MM.1S (cell line): ENCODE results near the gene SMG6.

Experiments used
- DNase-seq: peaks from one replicate; pipeline ENCODE4 v3.0.0-alpha.2; 2015
- H2AFZ ChIP-seq: fragments of 300-600 bp; sonication (generic); 2 replicates; pipeline ENCODE4 v1.6.0; 2016; ENCODE audit warnings: antibody characterized with exemption, low read length
- H3F3A ChIP-seq: fragments of 300-600 bp; sonication (generic); 2 replicates; pipeline ENCODE4 v1.6.1; 2016; ENCODE audit warnings: mild to moderate bottlenecking, antibody characterized with exemption, low read length, moderate library complexity, mixed read lengths; ENCODE audit not compliant: insufficient read depth
- H3K27ac ChIP-seq: fragments of 300-600 bp; sonication (generic); 2 replicates; pipeline ENCODE4 v1.5.1; 2016; ENCODE audit warnings: mild to moderate bottlenecking, low read length
- H3K27me3 ChIP-seq: fragments of 300-600 bp; sonication (generic); replicated peaks from 2 replicates; pipeline ENCODE4 v1.6.0; 2016; ENCODE audit warnings: low read length; ENCODE audit not compliant: insufficient read depth
- H3K36me3 ChIP-seq: fragments of 300-600 bp; sonication (generic); replicated peaks from 2 replicates; pipeline ENCODE4 v1.6.1; 2016; ENCODE audit warnings: mild to moderate bottlenecking, low read length, mixed read lengths; ENCODE audit not compliant: insufficient read depth
- H3K4me1 ChIP-seq: fragments of 300-600 bp; sonication (generic); 2 replicates; pipeline ENCODE4 v1.6.1; 2016; ENCODE audit warnings: low read length, mixed read lengths
- H3K4me2 ChIP-seq: fragments of 300-600 bp; sonication (generic); 2 replicates; pipeline ENCODE4 v1.6.0; 2016; ENCODE audit warnings: low read depth, low read length
- H3K4me3 ChIP-seq: fragments of 300-600 bp; sonication (generic); 2 replicates; pipeline ENCODE4 v1.5.1; 2016; ENCODE audit warnings: low read length, mixed read lengths
- H3K79me2 ChIP-seq: fragments of 300-600 bp; sonication (generic); 2 replicates; pipeline ENCODE4 v1.6.1; 2016; ENCODE audit warnings: mixed run types, low read length, mixed read lengths
- H3K9ac ChIP-seq: fragments of 300-600 bp; sonication (generic); 2 replicates; pipeline ENCODE4 v1.6.1; 2016; ENCODE audit warnings: low read length, mixed read lengths
- H3K9me2 ChIP-seq: fragments of 300-600 bp; sonication (generic); replicated peaks from 2 replicates; pipeline ENCODE4 v1.6.1; 2016; ENCODE audit warnings: mild to moderate bottlenecking, low read length, mixed read lengths; ENCODE audit not compliant: insufficient read depth
- H3K9me3 ChIP-seq: fragments of 300-600 bp; sonication (generic); replicated peaks from 2 replicates; pipeline ENCODE4 v1.6.1; 2016; ENCODE audit warnings: mild to moderate bottlenecking, low read length, mixed read lengths; ENCODE audit not compliant: insufficient read depth
- H4K20me1 ChIP-seq: fragments of 300-600 bp; sonication (generic); 2 replicates; pipeline ENCODE4 v1.6.1; 2016; ENCODE audit warnings: mild to moderate bottlenecking, low read length, moderate library complexity, mixed read lengths; ENCODE audit not compliant: insufficient read depth
- EZH2 ChIP-seq: fragments of 300-600 bp; sonication (generic); optimal IDR thresholded peaks from 2 replicates; pipeline ENCODE3; 2017; ENCODE audit warnings: low read depth, mild to moderate bottlenecking, antibody characterized with exemption, low read length, mixed read lengths
- EZH2phosphoT487 ChIP-seq: fragments of 300-600 bp; sonication (generic); IDR thresholded peaks from 2 replicates; pipeline ENCODE4 v1.6.1; 2018; ENCODE audit warnings: antibody characterized with exemption, low read length
- TF ChIP-seq, protein P1 (sequence below): fragments of 300-600 bp; sonication (generic); IDR thresholded peaks from 2 replicates; pipeline ENCODE4 v1.5.1; 2016; ENCODE audit warnings: antibody characterized with exemption, low read length, mixed read lengths

Gene SMG6

DNA sequence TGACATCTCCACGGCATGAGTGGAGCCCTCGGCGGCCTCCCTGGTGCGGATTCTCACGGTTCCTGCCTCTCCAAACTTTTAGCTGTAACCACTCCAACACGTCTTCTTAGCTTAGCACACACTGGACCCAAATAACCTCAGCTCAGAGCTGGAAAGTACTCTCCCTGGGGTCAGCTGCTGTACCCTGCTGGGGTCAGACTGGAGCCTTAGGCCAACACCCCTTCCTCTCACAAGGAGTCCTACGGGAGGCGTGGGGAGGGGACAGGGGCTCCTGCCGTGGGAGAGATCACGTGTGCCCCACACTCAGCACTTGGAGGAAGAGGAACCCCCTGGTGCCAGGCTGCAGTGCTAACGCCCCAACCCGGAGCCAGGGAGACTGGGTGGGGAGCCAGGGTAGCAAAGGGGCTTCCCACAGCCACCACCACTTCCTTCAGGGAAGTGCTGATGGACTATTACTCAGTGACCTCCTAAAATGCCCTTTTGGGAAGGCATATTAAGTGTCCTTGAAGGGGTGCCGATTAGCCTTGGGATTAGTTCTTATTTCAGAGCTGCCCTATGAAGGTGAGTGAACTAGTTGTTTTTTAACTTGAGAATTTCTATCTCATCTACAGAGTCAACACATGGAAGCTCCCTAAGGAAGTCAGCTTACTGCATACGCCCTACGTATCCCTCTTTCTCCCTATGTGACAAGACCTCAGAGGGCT, 124.6 kb downstream of the SMG6 start:
- H3K27ac ChIP-seq = no peak overlapping the region
- H3K27me3 ChIP-seq = no peaks in the 10 kb centered on the region
- TF ChIP-seq EZH2 = no peak
- no peak for TF ChIP-seq EZH2phosphoT487
- TF ChIP-seq, protein P1, sequence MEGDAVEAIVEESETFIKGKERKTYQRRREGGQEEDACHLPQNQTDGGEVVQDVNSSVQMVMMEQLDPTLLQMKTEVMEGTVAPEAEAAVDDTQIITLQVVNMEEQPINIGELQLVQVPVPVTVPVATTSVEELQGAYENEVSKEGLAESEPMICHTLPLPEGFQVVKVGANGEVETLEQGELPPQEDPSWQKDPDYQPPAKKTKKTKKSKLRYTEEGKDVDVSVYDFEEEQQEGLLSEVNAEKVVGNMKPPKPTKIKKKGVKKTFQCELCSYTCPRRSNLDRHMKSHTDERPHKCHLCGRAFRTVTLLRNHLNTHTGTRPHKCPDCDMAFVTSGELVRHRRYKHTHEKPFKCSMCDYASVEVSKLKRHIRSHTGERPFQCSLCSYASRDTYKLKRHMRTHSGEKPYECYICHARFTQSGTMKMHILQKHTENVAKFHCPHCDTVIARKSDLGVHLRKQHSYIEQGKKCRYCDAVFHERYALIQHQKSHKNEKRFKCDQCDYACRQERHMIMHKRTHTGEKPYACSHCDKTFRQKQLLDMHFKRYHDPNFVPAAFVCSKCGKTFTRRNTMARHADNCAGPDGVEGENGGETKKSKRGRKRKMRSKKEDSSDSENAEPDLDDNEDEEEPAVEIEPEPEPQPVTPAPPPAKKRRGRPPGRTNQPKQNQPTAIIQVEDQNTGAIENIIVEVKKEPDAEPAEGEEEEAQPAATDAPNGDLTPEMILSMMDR = no peak
- no peaks in the 10 kb centered on the region for H3K4me1 ChIP-seq
- H3K9me2 ChIP-seq = no peaks in the 10 kb centered on the region
- no peak overlapping the region for H3K4me2 ChIP-seq
- H3F3A ChIP-seq = no peaks in the 10 kb centered on the region
- no peak overlapping the region for H3K9ac ChIP-seq
- no peak overlapping the region for H2AFZ ChIP-seq
- H3K9me3 ChIP-seq = no peaks in the 10 kb centered on the region
- DNase-seq = no peak
- no peaks in the 10 kb centered on the region for H3K36me3 ChIP-seq
- no peaks in the 10 kb centered on the region for H4K20me1 ChIP-seq
- no peak overlapping the region for H3K4me3 ChIP-seq
- no peaks in the 10 kb centered on the region for H3K79me2 ChIP-seq

DNA sequence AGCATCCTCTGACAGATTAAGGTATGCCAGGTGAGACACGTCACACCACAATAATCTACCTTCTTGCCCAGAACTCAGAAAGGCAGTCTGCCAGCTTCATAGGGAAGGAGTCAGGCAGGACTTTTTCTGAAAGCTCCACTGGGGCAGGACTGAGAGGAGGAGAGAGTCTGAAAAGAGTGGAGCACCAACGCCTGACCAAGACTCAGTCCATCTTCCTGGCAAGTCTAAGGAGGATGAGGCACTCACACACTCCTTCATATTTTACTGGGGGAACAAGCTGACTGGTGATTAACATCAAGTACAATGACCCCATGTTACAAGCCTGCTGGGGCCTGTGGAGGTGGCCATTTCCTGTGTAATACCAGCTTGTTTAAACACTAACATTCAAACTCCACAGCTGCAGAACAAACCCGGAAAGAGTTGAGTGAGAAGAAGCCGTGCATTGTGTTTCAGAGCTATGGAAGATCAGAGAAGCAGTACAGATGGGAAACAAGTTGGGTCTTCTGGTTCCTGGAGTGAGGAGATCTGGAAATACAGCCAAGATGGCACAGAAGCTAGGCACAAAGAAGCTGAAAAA, 126.3 kb downstream of the SMG6 start:
- Histone ChIP-seq H3K27me3 (no peaks in the 10 kb centered on the region), H2AFZ (no peak overlapping the region), H4K20me1 (no peaks in the 10 kb centered on the region), H3K79me2 (no peaks in the 10 kb centered on the region), H3K4me2 (no peak overlapping the region), H3F3A (no peaks in the 10 kb centered on the region), H3K9me3 (no peaks in the 10 kb centered on the region), H3K4me1 (no peaks in the 10 kb centered on the region), H3K4me3 (no peak overlapping the region), H3K9me2 (no peaks in the 10 kb centered on the region), H3K9ac (no peak overlapping the region), H3K36me3 (no peaks in the 10 kb centered on the region), H3K27ac (no peak overlapping the region)
- no peak for DNase-seq
- TF ChIP-seq, protein P1 = no peak
- TF ChIP-seq EZH2phosphoT487 (no peak), EZH2 (no peak)

DNA sequence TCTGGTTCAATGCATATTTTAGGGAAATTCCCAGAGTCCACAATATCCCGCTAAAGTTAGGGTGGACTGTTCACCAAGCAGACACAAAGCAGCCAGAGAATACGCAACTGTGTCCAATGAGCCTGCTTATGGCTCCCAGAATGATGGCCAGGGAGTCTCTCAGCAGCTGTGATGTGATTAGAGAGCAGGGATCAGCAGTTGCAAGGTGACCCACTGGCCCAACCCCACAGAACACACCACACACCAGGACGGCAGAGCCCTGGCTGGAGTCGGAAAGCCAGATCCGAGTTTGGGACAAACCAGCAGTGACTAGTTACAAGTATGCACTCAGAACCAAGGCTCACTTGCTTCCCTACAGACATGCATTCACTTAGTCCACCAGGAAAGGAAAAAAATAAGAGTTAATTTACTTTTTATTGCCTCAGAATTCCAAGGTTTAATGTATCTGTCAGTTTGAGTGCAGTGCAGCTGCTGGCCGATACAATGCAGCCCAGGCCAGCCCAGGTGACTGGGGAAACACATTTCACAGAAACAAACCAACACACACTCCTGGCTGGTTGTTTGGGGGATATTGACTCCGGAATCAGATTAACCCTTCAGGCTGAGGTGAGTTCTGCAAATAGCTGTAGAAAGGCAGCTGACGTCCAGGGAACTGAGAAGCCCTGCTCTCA, 127.0 kb downstream of the SMG6 start:
- Histone ChIP-seq H2AFZ (no peak overlapping the region), H3K9me3 (no peaks in the 10 kb centered on the region), H3K79me2 (no peaks in the 10 kb centered on the region), H3K4me3 (no peak overlapping the region), H3K36me3 (no peaks in the 10 kb centered on the region), H4K20me1 (no peaks in the 10 kb centered on the region), H3F3A (no peaks in the 10 kb centered on the region), H3K4me2 (no peak overlapping the region), H3K27ac (no peak overlapping the region), H3K4me1 (no peaks in the 10 kb centered on the region), H3K27me3 (no peaks in the 10 kb centered on the region), H3K9ac (no peak overlapping the region), H3K9me2 (no peaks in the 10 kb centered on the region)
- TF ChIP-seq EZH2phosphoT487 (no peak), EZH2 (no peak)
- TF ChIP-seq, protein P1 = no peak
- no peak for DNase-seq
